Measurements from ENCODE around the gene NKAIN2.
A peak's percentile ranks its signal among the peaks of the same experiment; 100 is the strongest.

The NKAIN2 gene

DNA sequence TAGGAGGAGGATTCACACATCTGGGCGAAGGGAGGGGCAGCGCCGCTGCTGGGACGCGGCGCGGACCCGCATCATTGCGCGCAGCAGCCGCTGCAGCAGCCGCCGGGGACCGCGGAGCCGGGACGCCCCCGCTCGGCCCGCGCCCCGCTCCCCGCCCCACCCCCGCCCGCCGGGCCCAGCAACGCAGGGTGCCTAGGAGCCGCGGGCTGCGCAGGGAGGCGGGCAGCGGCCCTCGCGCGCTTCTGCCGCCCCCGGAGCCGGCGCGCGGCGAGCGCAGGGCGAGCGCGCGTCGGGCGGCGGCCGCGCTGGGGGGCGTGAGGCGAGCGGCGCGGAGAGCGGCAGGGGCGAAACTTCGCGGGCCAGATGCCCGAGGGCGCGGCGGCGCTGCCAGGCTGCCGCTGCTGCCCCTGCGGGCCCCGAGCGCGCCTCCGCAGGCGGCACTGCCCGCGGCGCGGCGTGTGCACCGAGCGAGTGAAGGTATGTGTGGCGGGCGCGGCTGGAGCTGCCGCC lies at the start of gene NKAIN2:
Gene NKAIN2 (plus strand): TSS at position 362 of the 510 bp plus-strand sequence.
- DNase-seq: no peak

DNA sequence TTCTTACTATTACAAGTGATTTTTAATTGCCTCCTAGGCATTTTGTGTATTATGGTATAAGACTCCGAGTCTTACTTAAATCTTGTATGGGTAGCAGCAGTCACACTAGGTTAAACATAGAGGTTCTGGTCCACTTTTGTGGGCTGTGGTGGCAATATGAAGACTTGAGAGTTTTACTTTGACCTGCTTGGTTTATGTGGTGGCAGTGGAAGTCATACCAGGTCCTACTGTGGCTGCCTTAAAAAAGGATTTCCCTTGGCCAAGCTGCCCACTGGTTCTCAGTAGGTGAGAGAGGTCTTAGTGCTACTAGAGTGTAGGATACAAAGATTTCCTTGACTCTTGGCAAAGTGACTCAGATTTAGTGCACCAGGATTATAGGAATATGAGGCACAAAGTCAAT lies 44.2 kb upstream of the NKAIN2 start:
- no peak for DNase-seq

DNA sequence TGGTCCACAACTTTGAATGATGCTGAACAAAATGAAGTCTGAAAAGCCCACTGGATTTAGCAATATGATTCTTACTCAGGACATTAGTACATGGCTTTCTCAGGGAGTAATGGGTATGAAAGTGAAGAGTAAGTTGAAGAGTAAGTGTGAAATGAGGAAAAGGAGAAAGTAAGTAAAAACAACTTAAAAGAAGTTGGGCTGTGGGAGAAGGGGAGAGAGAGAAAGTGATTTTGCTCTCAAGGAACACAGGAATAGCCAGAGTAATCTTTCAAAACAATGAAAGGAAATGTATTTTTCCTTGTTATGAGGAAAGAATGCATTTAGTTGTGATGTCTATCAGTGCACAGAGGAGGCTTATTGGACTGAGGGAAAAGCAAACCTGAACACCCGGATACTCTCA lies 39.8 kb upstream of the NKAIN2 start:
- no peak for DNase-seq

DNA sequence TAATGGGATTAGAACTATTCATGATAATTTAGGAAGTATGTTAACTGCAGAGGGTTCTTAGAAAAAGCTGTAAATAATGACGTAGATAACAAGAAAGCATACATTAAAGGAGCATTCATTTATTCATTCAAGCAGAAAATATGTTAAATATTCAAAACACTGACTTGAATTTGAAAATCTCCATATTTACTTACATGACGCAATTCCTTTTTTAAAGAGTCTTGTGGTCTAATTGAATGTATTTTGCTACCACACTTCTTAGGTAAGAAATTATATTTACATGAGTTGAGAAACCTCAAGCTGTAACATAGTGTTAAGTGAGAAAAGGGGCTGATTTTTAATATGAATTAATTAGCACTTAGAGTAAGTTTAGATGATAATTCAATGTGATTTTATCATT lies 38.9 kb upstream of the NKAIN2 start:
- no peak for DNase-seq

DNA sequence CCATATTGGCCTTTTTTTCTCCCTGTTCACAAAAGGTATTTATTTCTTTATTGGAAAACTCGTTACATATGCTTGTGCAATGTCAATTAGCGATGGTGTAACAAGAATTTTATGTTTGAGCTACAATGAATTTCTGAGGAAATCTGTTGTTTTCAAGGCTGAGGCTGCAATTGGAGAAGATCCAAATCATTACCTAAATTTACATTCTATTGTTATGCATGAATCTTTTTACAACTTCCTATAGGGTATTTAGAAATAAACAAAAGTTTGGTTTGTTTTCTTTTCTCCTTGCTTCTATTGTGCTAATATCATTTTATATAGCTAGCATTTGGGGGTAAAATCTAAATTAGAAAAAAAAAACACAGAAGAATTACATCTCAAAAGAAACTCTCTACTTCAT lies 34.7 kb upstream of the NKAIN2 start:
- no peak for DNase-seq

DNA sequence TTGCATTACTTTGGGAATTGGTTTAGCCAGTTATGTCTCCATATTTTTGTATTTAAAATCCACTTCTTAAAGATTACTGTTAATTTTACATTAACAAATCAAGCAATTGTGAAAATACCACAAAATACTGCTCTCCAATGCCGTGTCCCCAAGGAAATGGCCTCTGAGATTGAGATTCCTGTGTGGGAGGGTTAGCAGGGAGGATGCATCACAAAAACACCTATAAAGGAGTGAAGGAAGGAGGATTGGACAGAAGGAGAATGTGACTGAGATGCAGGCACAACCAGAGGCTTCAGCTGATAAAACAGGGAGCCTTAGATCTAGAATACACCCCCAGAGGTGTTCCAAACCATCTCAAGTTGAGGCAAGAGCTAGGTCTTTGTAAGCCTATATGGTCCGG lies 34.2 kb upstream of the NKAIN2 start:
- DNase-seq: no peak

DNA sequence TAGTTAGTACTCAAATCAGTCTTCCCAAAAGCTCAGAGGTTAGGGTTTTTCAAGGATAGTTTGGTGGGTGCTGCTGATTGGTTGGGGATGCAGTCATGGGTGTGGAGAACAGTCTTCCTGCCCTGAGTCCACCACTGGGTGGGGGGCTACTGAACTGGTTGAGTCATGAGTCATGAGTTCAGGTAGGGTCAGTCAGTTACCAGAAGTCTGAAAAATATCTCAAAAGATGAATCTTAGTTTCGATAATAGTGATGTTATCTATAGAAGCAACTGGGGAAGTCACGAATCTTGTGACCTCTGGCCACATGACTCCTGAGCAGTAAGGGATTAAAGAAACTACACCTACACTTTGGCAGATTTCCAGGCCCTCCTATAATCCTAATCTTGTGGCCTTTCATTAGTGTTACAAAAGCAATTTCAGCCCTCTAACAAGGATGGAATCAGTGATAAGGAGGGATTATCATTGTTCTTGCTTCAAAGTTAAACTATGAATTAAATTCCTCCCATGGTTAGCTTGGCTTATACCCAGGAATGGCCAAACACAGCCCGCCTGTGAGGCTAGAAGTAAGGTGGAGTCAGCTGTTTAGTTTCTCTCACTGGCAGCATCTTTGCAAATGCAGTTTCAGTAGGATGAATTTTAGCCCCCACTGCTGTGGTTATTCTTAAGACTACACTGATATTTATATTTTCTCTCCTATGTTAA lies 33.3 kb upstream of the NKAIN2 start:
- peak in 1 of 2 experiments; percentile 36 for DNase-seq

DNA sequence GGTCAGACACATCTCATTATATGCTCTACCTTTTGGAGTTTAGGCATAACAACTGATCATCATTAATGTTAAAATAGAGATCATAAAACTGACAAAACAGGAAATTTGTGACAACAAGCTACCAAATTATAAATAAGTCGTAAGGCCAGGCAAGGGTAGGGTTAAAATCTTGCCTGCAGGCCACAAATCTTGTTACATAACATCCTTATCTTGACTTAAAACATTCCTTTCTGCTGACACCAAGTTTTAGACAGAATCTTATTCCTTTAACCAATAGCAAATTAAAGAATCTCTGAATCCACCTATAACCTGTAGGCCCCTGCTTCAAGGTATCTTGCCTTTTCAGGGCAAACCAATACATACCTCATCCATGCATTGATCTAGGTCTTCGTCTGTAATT lies 32.5 kb upstream of the NKAIN2 start:
- DNase-seq: no peak

DNA sequence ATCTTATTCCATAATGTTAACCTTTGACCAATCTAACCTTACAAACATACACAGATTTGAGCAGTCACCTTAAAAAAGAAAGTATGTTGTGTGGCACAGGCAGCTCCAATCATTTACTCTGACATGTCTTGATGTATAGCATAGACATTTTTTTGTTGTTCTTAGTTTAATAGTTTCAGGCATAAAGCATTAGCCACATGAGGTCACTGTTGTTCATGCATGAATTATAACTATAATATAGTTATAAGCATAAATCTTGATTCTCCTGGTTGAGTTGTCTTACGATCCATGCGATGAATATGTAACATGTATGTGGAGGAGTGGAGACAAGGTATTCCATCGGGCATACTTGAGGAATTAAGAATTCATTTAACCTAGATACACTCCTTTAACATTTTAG lies 26.1 kb upstream of the NKAIN2 start:
- DNase-seq: peak in 1 of 2 experiments; percentile 55

DNA sequence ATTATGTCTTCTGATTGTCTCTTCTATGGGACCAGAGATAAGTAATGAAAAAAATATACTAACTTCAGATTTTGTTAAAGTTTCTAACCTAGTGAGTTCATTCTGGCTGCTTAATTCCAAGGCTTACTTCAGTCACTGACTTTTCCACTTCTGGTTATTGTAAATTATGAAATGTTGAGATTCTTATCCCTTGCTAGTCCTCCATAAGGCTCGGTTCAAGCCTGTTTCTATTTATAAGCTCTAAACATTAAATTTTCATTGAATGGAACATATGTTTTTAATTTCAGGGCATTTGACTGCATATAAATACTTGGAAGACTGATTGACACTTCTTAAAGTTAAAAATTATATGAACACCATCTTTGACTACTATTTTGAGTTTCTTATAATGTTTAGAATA lies 23.6 kb upstream of the NKAIN2 start:
- no peak for DNase-seq

DNA sequence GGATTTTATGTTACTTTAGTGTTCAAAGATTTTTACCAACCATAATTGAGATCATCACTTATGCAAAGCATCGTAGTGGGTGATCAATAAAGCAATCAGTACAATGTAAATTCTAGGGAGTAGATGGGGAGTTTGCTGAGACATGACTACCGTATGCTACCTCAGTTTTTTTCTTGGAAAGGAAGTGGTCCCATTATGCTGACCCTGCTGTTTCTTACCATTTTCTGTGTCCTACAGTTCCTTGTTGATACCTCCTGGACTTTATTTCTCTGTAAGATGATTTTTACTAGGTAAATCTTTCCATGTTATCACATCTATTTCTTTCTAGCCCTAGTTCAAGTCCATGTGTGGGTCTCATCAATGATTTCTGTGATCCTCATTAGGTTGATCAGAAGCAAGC lies 19.3 kb upstream of the NKAIN2 start:
- DNase-seq: no peak

DNA sequence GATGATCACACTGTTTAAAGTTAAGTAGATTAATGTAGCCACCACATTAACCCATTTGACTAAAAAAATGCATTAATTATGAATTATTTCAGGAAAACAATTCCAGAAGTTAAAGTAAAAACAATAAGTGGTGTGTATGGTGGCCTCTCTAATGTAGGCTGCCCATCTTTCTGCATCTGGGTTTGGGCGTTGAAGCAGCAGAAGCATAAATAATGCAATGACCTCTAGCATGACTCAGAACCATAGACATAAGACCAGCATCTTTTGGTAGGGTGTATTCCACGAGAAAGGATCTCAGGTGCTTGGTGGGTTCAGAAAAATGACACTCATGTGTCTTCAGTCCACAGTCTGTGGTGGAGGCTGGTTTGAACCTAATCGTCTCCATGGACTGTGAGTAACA lies 18.6 kb upstream of the NKAIN2 start:
- DNase-seq: no peak

DNA sequence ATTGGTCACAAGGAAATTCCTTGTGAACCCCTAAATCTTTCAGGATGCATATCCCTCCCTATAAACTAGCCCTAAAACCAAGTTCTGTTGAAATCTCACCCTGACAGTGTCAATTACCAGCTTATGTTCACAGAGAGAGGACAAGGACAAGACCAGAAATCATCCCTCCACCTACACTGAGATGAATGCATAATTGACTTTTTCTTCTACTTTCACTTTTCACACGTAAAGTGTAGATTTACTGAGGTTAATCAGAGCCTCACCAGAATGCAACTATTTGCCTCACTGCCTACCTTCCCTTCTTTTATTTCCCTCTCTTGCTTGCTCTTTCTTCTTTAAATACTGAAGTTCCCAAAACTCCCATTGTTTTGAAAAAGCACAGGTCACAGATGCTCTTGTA lies 15.3 kb upstream of the NKAIN2 start:
- DNase-seq: no peak

DNA sequence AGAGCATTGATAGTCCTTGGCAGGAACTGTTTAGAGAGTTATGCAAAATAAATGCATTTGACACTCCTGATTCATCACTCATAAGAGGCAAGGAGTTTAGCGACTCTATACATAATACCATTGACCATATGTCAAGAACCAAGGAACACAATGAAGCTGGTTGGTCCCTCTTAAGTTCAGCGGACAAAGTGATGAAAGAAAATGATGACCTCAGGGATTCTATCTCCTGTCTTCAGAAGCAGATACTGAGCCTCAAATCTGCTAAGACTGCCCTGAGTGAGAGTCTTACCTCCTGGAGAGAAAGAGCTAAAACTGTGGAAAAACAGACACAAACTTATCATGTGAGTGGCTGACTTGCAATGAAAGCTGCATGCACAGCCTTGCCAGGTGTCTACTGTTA lies 9.5 kb upstream of the NKAIN2 start:
- DNase-seq: no peak

DNA sequence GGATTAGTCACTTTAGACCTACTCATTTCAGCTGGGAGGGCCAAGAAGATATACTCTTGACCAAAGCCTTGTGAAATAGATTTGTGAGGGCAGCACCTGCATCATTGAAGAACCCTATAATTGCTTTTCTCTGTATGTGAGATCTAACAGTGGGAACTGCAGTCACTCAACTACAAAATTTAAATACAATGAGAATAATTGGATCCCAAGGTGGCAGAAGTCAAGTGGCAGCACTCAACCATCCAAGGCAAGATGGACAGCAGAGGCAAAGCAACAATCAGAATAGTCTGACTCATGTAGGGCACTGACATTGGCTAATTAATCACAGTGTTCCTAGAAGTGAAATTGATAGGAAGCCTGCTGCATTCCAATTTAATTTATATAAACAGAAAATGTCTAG lies 8.9 kb upstream of the NKAIN2 start:
- no peak for DNase-seq

DNA sequence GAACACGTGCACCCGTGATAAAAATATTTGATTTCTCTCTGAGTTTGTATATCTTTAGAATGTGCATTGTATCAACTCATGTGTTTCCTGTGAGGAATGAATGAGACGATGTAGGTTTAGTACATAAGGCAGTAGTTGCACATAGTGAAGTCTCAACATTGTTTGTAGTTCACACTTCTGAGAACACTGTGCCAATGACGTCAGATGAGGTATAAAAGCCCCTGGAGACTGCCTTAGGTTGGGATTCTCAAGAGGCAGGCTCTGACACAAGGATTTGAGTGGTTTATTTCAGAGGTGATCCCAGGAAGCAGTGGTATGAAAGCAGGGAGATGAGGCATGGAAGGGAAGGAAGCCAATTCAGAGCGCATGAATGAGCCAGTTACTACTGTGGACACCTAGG lies 2.6 kb upstream of the NKAIN2 start:
- DNase-seq: no peak

DNA sequence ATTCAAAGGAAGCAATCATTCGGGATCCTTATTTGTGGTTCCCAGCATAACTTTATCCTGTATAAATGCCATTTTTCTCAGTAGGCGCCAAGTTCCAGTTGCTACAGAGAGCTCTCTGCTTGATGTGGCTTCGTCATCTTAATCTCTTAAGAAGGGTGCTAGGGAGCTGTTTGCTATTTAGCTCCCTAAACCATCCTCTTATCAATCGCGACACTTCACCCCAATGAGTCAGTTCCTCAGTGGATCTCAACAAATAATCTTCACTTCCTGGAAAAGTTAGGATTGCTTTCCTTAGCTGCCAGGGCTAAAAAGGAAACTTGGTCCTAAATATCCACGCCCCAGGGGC lies 1.3 kb upstream of the NKAIN2 start:
- DNase-seq: peak in 1 of 2 experiments; percentile 46

DNA sequence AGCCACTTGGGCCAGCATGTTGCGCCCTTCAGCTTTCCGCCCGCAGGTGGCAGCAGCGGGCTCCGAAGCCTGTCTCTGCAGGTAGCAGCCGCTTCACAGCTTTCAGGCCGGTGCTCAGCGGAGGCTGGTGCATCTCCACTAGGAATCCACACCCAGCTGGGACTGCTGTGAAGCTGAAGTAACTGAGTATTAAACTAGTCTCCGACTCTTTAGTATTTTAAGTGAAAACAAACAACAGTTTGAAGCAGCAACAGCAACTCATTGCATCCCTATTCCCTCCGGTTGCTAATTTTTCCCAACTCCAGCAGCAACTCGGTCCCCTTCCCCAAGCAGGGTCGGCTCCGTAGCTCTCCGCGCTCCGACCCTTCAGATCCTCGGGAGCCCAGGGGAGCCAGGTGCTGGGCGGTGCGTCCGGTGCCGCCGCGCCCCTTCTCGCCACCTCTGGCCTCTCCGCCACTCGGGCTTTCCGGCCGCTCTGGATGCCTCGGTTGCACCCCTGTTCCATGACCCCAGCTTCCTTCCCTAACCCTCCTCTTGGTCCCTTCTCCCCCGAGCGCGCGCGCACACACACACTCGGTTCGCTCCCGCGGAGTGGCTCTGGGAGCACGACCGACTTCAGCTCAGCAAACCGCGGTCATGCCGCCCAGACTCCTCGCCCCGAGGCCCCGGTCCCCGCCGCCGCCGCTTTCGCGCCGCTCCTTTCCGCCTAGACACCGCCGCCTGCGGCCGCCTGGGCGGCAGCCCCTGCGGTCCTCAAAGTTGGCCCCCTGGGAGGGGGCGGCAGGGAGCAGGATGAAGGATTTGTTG lies 765 bp upstream of the NKAIN2 start:
- DNase-seq: peak; percentile 70 to 90

DNA sequence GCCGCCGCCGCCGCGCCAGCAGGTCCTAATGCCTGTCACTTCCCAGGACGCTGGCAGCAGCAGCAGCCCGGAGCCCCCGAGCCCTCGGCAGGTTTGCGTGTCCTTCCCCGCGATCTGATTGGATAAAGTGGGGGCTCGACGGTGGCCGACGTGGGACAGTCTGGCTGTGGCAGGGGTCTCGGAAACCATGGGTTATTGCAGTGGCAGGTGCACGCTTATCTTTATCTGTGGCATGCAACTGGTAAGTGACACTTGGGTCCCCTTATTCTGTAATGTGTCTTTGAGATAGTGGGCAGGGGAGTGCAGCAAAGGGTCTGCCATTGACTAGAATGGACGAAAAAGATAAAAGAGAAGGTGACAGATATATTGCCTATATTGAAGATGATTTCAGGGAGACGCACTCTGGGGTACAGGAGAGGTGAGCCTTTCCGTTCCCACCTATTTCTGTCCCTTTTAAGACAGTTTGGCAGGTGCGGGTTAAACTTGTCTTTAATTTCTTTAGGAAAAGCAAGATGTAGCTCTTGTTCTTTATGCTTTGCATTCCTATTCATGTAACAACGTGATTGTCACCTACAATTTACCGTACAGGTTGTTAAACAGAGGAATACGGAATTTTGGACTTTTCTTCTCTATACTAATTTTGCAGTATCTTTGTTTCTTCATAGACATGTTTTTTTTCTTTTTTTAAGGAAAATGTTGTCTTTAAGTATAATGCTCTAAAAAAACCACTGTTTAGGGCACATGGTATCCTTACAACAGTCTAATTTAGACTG lies 535 bp downstream of the NKAIN2 start:
- DNase-seq: peak; percentile 42 to 55

DNA sequence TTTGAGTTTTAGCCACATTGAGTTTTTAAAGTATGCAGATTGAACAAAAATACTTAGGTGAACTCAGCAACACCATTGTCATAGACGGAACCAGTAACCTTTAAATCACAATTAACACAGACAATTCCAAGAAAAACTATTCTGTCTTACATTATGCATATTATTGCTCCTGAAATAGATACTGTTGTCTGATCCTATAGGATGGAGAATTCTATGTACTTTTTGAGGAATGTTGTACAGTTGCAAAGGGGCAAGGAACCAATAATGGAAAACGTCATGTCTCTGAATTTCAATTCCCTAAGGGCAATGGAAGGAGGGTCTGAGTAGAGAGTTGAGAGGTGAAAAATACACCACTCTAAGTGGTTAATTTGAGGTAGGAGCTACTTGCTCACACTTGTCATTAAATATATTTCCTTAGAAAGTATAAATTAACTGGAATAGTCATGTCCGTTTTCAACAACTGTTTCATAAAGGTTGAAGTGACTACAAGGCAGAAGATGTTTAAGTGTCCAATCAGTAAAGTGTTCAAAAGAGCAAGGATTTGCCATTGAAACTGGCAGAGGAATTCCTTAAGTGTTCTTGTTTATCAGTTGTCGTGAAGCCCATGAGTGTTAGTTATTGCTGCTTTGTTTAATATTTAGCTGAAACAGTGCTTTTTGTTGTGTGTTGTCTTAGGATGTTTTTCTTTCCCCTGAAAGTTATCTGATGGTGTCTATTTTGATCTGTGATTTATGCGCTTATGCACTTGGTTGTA lies 1.3 kb downstream of the NKAIN2 start:
- no peak for DNase-seq

DNA sequence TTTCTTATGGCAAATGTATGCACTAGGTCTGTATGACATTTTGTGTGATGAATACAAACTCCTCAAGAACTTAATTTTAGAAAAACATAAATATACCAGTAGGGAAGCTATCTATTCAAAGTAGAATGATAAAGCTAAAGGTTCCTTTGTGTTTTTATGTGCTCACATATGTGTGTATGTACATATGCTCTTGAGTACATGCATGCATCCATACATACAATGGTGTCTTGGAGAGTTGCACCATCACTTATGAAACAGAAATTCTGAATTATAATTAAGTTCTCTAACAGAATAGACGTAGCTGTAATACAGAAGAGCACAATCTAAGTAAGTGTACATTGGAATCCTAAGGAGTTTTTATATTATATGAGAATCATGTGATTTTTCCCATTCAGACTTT lies 2.3 kb downstream of the NKAIN2 start:
- DNase-seq: no peak

DNA sequence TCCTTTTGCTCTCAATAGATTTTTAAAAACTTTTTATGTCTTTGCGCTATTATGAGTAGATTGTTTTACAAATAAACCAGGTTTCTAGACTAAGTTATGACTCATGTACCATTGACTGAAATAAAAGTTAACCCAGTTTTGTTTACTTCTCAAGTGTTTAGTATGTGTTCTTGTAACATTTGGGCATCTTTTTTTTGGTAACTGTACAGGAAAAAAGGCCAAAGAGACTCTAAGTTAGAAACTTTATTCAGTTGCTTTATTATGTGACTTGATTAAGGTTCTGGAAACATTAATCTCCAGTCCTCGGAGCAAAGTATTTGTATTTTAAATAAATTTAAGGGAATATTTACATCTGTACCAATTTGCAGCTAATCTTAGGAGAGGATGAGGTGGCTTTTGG lies 2.9 kb downstream of the NKAIN2 start:
- DNase-seq: no peak

DNA sequence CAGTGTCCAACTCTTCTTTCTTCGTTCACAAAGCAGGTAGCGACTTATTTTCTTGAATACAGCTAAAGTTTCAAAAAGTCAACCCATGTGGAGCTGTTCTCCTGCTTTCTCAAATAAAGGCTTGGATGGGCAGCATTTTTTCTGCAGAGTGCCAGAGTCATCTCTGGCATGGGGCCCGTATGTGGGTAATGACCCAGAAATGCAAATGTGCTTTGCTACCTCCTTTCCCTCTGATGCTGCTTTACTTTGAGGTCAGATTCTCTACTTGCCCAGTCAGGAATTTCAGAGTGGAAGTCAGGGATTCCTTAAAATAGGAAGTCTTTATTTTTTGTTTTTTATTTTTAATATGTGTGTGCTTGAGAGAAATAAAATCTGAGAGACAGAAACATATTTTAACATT lies 4.9 kb downstream of the NKAIN2 start:
- no peak for DNase-seq
